Endodermal cell (in vitro differentiated cells): ENCODE measurements around the gene MUTYH. TPM values are rescaled to one million over a fixed set of nuclear protein-coding genes. Genes with fewer than 3 reads are reported as not detected.

Experiments
- DNase-seq: peaks from one replicate; pipeline ENCODE4 v3.0.0-alpha.2; 2017
- H3K27ac ChIP-seq: 2 replicates; pipeline ENCODE4 v1.5.1; 2013; ENCODE audit warnings: mild to moderate bottlenecking, low read depth, low read length, moderate library complexity
- H3K27me3 ChIP-seq: 2 replicates; pipeline ENCODE4 v1.6.1; 2013; ENCODE audit warnings: mild to moderate bottlenecking, low read length, moderate library complexity; ENCODE audit not compliant: insufficient read depth, control insufficient read depth, poor library complexity, severe bottlenecking
- H3K36me3 ChIP-seq: 2 replicates; pipeline ENCODE4 v1.7.0; 2013; ENCODE audit warnings: mild to moderate bottlenecking, low read length, moderate library complexity; ENCODE audit not compliant: control insufficient read depth, insufficient read depth
- H3K4me1 ChIP-seq: one replicate; pipeline ENCODE4 v1.7.0; 2013; ENCODE audit warnings: low read length; ENCODE audit not compliant: control insufficient read depth, insufficient read depth
- H3K4me3 ChIP-seq: 2 replicates; pipeline ENCODE4 v1.5.1; 2013; ENCODE audit warnings: mild to moderate bottlenecking, low read length, moderate library complexity
- H3K9ac ChIP-seq: 2 replicates; pipeline ENCODE4 v1.6.1; 2013; ENCODE audit warnings: mild to moderate bottlenecking, low read length, moderate library complexity; ENCODE audit not compliant: poor library complexity, severe bottlenecking; ENCODE audit errors: extremely low read depth
- H3K9me3 ChIP-seq: 2 replicates; pipeline ENCODE4 v1.6.1; 2013; ENCODE audit warnings: mild to moderate bottlenecking, low read length, moderate library complexity; ENCODE audit not compliant: control insufficient read depth
- H3K27ac Mint-ChIP-seq: 2 replicates; pipeline ENCODE4 v1.8.0; 2020; ENCODE audit warnings: mixed read lengths
- H3K27me3 Mint-ChIP-seq: 2 replicates; pipeline ENCODE4 v1.8.0; 2021; ENCODE audit warnings: mild to moderate bottlenecking, mixed read lengths; ENCODE audit not compliant: insufficient read depth
- H3K36me3 Mint-ChIP-seq: 2 replicates; pipeline ENCODE4 v1.8.0; 2020; ENCODE audit warnings: low read depth, mixed read lengths
- H3K4me1 Mint-ChIP-seq: 2 replicates; pipeline ENCODE4 v1.8.0; 2020; ENCODE audit warnings: mixed read lengths
- H3K4me3 Mint-ChIP-seq: 2 replicates; pipeline ENCODE4 v1.8.0; 2020; ENCODE audit warnings: mild to moderate bottlenecking, moderate library complexity, mixed read lengths
- H3K9me3 Mint-ChIP-seq: 2 replicates; pipeline ENCODE4 v1.8.0; 2020; ENCODE audit warnings: mild to moderate bottlenecking, mixed read lengths
- WGBS, 2 experiments: methylation state at CpG; one replicate each; pipeline versions ENCODE4 v1.1.5 to v1.1.7; 2013; ENCODE audit warnings: missing lambda C conversion rate in 2 of 2, mixed read lengths in 1 of 2; ENCODE audit not compliant: insufficient coverage in 1 of 2, insufficient read length in 1 of 2; 5-methylcytosine and 5-hydroxymethylcytosine counted together
- total RNA-seq, 2 donors: library from RNA; stranded (reverse); fragmentation: NEBNext Ultra II Directional in 1 of 2; extraction: Animal tissue kit (Norgen Biotek cat#: 25700) in 1 of 2; gene quantifications; 2 replicates in 1 of 2; 3 replicates in 1 of 2; pipeline ENCODE4 v1.2.1, GENCODE V29; 2021
- TF ChIP-seq, protein P1 (sequence below): fragments of 200-600 bp; sonication (generic); conservative IDR thresholded peaks from 2 replicates; pipeline ENCODE4 v1.5.0; 2021; ENCODE audit warnings: antibody characterized with exemption, mild to moderate bottlenecking

MUTYH gene
- total RNA-seq, 2 donors from 2014 or later = 60.5 to 60.9 TPM

DNA sequence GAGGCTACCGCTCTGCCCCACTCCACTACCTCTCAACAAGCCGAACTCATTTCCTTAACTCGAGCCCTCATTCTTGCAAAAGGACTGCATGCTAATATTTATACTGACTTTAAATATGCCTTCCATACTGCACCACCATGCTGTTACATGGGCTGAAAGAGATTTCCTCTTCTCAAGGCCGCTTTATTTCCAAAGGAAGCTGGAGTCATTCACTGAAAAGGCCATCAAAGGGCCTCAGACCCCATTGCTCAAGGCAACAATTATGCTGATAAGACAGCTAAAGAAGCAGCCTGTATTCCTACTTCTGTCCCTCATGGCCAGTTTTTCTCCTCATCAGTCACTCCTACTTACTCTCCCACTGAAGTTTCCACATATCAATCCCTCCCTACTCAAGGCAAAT lies 20.5 kb downstream of the MUTYH start:
- peaks cover 17% of the 10 kb centered on the region for H3K9me3 Mint-ChIP-seq
- no peaks in the 10 kb centered on the region for H3K27me3 ChIP-seq
- no peak overlapping the region for H3K4me3 Mint-ChIP-seq
- H3K9me3 ChIP-seq = peaks cover 32% of the 10 kb centered on the region
- H3K4me3 ChIP-seq = no peak overlapping the region
- H3K27ac Mint-ChIP-seq = no peak overlapping the region
- peaks cover 7% of the 10 kb centered on the region for H3K36me3 Mint-ChIP-seq
- TF ChIP-seq, protein P1, sequence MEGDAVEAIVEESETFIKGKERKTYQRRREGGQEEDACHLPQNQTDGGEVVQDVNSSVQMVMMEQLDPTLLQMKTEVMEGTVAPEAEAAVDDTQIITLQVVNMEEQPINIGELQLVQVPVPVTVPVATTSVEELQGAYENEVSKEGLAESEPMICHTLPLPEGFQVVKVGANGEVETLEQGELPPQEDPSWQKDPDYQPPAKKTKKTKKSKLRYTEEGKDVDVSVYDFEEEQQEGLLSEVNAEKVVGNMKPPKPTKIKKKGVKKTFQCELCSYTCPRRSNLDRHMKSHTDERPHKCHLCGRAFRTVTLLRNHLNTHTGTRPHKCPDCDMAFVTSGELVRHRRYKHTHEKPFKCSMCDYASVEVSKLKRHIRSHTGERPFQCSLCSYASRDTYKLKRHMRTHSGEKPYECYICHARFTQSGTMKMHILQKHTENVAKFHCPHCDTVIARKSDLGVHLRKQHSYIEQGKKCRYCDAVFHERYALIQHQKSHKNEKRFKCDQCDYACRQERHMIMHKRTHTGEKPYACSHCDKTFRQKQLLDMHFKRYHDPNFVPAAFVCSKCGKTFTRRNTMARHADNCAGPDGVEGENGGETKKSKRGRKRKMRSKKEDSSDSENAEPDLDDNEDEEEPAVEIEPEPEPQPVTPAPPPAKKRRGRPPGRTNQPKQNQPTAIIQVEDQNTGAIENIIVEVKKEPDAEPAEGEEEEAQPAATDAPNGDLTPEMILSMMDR = no peak
- no peaks in the 10 kb centered on the region for H3K4me1 ChIP-seq
- no peak overlapping the region for H3K27ac ChIP-seq
- peaks cover 19% of the 10 kb centered on the region for H3K4me1 Mint-ChIP-seq
- no peaks in the 10 kb centered on the region for H3K36me3 ChIP-seq
- WGBS, 2 experiments = 97 to 100% methylated on average over 4 of the region's 4 CpGs
- no peak overlapping the region for H3K9ac ChIP-seq
- DNase-seq = peak; percentile 30
- no peaks in the 10 kb centered on the region for H3K27me3 Mint-ChIP-seq

DNA sequence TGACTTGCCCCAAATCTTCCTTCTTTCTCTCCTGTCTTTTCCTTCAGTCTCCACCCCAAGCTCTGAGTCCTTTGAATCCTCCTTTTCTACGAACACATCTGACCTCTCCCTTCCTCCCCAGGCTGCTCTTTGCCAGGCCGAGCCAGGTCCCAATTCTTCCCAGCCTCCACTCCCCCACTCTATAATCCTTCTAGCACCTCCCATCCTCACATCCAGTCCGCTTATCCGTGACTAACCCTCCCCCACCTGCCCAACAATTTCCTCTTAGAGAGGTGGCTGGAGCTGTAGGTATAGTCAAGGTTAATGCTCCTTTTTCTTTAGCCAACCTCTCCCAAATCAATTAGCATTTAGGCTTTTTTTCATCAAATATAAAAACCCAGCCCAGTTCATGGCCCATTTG lies 23.1 kb downstream of the MUTYH start:
- Histone ChIP-seq H3K4me1 (no peaks in the 10 kb centered on the region), H3K36me3 (no peaks in the 10 kb centered on the region), H3K4me3 (peak overlapping the region; percentile 58), H3K9ac (no peak overlapping the region), H3K9me3 (peaks cover 20% of the 10 kb centered on the region), H3K27ac (no peak overlapping the region), H3K27me3 (no peaks in the 10 kb centered on the region)
- WGBS, 2 experiments = 53 to 67% methylated on average over 1 to 4 of the region's 4 CpGs
- H3K27me3 Mint-ChIP-seq = no peaks in the 10 kb centered on the region
- H3K9me3 Mint-ChIP-seq = peaks cover 18% of the 10 kb centered on the region
- DNase-seq = peak; percentile 59
- peaks cover 14% of the 10 kb centered on the region for H3K4me1 Mint-ChIP-seq
- TF ChIP-seq, protein P1 = no peak
- H3K4me3 Mint-ChIP-seq = no peak overlapping the region
- no peak overlapping the region for H3K27ac Mint-ChIP-seq
- H3K36me3 Mint-ChIP-seq = peaks cover 4% of the 10 kb centered on the region

DNA sequence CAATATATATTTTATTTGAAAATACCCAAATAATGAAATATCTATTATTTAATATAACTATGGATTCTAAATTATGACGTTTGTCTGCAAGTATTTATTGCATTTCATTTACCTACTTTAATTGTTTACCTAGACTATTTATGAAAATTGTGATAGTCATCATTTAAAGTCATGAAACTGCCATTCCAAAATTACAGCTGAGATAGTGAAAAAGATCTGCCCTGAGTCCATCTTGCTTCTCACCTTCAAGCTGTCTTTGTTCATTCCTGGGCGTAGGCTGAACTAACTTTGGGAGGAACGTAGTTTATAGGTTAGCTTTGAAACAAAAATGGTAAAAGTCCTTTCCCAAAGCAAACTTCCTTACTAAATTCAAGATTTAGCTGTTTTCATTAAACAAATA lies 26.0 kb downstream of the MUTYH start:
- no peaks in the 10 kb centered on the region for H3K4me1 Mint-ChIP-seq
- Histone ChIP-seq H3K9me3 (peaks cover 32% of the 10 kb centered on the region), H3K9ac (no peak overlapping the region), H3K27me3 (no peaks in the 10 kb centered on the region), H3K36me3 (no peaks in the 10 kb centered on the region), H3K27ac (no peak overlapping the region), H3K4me1 (no peaks in the 10 kb centered on the region), H3K4me3 (no peak overlapping the region)
- no peak overlapping the region for H3K4me3 Mint-ChIP-seq
- H3K27ac Mint-ChIP-seq = no peak overlapping the region
- peaks cover 28% of the 10 kb centered on the region for H3K9me3 Mint-ChIP-seq
- no peak for DNase-seq
- WGBS, 2 experiments = 91 to 100% methylated on average over 2 of the region's 3 CpGs
- H3K27me3 Mint-ChIP-seq = no peaks in the 10 kb centered on the region
- TF ChIP-seq, protein P1 = no peak
- peaks cover 4% of the 10 kb centered on the region for H3K36me3 Mint-ChIP-seq
